IgD-negative memory B cell (primary cell): ENCODE measurements around the gene RBM41. TPM values are rescaled to one million over a fixed set of nuclear protein-coding genes. Genes with fewer than 3 reads are reported as not detected.
"Not testable (repeated sequence)": the region's sequence is repeated elsewhere in the genome, so short reads cannot be mapped to it uniquely, and the experiment has no call there.

Experiments
- H3K27ac Mint-ChIP-seq, 3 donors: one replicate each; pipeline ENCODE4 v1.8.0; 2020 to 2022; ENCODE audit warnings: mild to moderate bottlenecking in 3 of 3, mixed read lengths in 3 of 3, moderate library complexity in 1 of 3
- H3K27me3 Mint-ChIP-seq: one replicate; pipeline ENCODE4 v1.8.0; 2021; ENCODE audit warnings: mixed read lengths
- H3K36me3 Mint-ChIP-seq: one replicate; pipeline ENCODE4 v1.8.0; 2020; ENCODE audit warnings: mild to moderate bottlenecking, mixed read lengths
- H3K4me1 Mint-ChIP-seq, 3 donors: one replicate each; pipeline ENCODE4 v1.8.0; 2020 to 2022; ENCODE audit warnings: mixed read lengths in 3 of 3, mild to moderate bottlenecking in 1 of 3
- H3K4me3 Mint-ChIP-seq, 4 donors: one replicate each; pipeline ENCODE4 v1.8.0; 2020 to 2022; ENCODE audit warnings: mild to moderate bottlenecking in 4 of 4, mixed read lengths in 4 of 4, moderate library complexity in 3 of 4
- H3K9me3 Mint-ChIP-seq, 3 donors: one replicate each; pipeline ENCODE4 v1.8.0; 2020 to 2021; ENCODE audit warnings: mixed read lengths in 3 of 3, mild to moderate bottlenecking in 1 of 3
- polyA plus RNA-seq: library from polyadenylated mRNA; unstranded; fragments of 300-500 nt; fragmentation: Illumina TruSeq; gene quantifications from one replicate; pipeline ENCODE4 v1.2.3, GENCODE V29; 2021

Gene RBM41
- 22.6 TPM for polyA plus RNA-seq

GRCh38 chrX:107118322-107119147 is at the start of gene RBM41:
Gene RBM41 (minus strand): TSS chrX:107118822. CDS start chrX:107118773, 49 bp downstream.
- Mint-ChIP-seq H3K4me1 (peaks cover 7 to 8% (median 7%) of the 10 kb centered on the region in 3 donors), H3K36me3 (no peaks in the 10 kb centered on the region), H3K27me3 (peaks cover 2% of the 10 kb centered on the region), H3K4me3 (peak within 1 kb of the TSS; percentile 95 to 98 (median 97)), H3K9me3 (no peaks in the 10 kb centered on the region), H3K27ac (peak within 1 kb of the TSS; percentile 88 to 97 (median 93))

DNA sequence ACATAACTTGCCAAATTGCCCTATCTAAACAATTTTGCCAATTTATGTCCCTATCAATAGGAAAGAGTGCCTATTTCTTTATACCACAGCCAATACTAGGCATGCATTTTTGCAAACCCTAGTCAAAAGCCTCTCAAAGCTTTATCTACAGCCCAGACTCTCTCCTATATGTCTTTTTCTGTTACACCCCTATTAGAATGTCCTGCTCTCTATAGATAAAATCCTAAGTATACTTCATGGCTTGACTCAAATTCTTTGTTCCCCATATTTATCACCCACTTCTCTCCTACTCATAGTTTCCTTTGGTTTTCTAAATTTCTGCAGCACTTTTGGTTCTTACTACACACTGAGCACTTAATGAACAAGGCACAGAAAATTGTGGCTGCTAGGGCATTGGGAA is 49.6 kb upstream of the RBM41 start:
- H3K36me3 Mint-ChIP-seq, result no peaks in the 10 kb centered on the region
- H3K4me1 Mint-ChIP-seq, result no peaks in the 10 kb centered on the region
- H3K9me3 Mint-ChIP-seq, result no peaks in the 10 kb centered on the region
- H3K27me3 Mint-ChIP-seq, result peaks cover 1% of the 10 kb centered on the region
- no peak overlapping the region for H3K4me3 Mint-ChIP-seq
- no peak overlapping the region for H3K27ac Mint-ChIP-seq

DNA sequence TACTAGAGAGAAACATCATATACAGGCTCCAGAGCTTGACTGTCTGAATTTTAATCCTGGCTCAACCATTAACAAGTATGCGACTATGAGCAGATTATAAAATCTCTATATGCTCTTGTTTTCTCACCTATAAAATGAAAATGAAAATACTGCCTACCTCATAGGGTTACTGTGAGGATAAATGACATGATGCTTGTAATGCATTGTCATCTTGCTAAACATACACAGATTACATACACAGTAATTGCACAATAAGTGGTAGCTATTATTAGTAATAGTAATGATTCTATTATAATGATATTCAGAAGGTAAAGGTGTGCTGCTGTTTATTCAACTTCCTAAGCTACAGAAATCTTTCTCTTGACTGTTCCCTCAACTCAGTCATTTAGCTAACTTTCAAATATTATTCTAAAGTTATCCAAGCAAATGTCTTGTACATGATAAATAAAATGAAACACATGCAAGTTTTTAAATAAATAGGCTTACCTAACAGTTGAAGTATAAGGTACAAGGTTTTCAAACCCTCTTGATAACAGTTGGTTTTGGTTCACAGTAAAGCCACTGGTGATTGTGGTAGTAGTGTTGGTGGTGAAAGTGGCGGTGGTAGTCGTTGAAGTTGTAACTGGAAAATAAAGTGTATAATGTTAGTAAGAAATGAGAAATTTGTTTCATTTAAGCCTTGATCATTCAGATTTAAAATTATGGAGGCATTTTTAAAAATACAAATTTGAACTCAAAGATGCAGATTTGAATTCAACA is 48.7 kb upstream of the RBM41 start:
- Mint-ChIP-seq H3K4me1 (no peaks in the 10 kb centered on the region), H3K27me3 (peaks cover 1% of the 10 kb centered on the region), H3K4me3 (no peak overlapping the region), H3K9me3 (no peaks in the 10 kb centered on the region), H3K27ac (no peak overlapping the region), H3K36me3 (no peaks in the 10 kb centered on the region)

DNA sequence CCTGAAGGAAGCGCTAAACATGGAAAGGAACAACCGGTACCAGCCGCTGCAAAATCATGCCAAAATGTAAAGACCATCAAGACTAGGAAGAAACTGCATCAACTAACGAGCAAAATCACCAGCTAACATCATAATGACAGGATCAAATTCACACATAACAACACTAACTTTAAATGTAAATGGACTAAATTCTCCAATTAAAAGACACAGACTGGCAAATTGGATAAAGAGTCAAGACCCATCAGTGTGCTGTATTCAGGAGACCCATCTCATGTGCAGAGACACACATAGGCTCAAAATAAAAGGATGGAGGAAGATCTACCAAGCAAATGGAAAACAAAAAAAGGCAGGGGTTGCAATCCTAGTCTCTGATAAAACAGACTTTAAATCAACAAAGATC is 39.0 kb upstream of the RBM41 start:
- not testable (repeated sequence) for H3K4me1 Mint-ChIP-seq, H3K27me3 Mint-ChIP-seq, H3K4me3 Mint-ChIP-seq, H3K36me3 Mint-ChIP-seq, H3K9me3 Mint-ChIP-seq, H3K27ac Mint-ChIP-seq

- not testable (repeated sequence) for H3K9me3 Mint-ChIP-seq, H3K27ac Mint-ChIP-seq, H3K4me1 Mint-ChIP-seq, H3K27me3 Mint-ChIP-seq, H3K36me3 Mint-ChIP-seq
- peak overlapping the region; percentile 58 to 78 (median 72) for H3K4me3 Mint-ChIP-seq
These were observed 37.2 kb upstream of the RBM41 start for GRCh38 chrX:107155621-107156430.

DNA sequence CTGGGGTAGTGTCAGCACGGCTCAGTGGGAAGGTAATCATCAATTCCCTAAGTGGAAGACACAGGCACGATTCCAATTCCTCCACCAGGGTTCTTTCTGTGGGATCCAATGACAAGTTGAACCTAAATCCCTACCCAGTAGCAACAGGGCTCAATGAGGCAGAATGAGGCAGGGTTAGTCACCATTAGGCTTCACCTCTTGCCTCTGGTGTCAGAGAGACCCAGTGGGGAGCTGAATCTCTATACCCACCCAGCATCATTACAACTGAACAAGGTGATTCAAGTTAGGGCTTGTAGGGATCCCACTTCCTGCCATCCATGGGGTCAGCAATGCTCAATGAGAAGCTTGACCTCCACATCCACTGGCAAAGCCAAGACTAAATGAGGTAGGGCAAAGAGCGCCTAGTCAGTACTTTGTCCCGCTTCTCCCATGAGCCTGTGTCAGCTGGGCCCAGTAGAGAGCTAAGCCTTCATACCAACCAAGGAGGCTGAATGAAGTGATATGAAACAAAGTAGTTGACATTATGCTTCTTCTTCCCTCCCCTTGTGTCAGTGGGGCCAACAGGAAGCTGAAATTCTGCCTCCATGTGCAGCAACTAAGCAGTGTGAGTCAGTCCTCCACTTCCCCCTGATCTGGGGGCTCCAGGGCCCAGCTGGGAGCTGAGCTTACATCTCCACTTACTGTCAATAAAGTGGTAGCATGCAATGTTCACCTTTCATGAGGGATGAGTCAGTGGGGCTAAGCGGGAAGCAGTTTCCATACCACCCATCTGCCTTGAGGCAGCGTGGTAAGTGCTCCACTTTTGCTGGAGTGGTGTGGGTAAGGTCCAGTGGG is 36.4 kb upstream of the RBM41 start:
- Mint-ChIP-seq H3K4me3 (peak overlapping the region in 3 of 4 donors; percentile 58 to 78 (median 75)), H3K36me3 (peaks cover 1% of the 10 kb centered on the region), H3K9me3 (no peaks in the 10 kb centered on the region), H3K27ac (no peak overlapping the region), H3K4me1 (no peaks in the 10 kb centered on the region), H3K27me3 (peaks cover 2% of the 10 kb centered on the region)

DNA sequence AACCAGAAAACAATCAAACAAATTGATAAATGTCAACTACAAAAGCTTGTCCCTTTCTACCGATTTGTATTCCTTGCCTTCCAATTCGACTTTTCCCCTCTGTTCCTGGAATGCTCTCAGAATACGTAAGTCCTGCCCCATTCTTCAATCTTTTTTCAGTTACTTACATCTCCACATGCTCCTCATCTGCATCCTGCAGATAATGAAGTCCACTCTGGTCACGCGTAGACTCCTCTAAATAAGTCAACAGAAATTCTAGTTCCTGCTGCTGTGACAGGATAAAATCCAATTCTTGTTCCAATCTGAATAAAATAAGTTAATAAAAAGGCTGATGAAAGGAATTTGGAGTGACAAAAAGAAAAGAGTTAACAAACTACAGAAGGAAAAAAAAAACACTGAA is 34.4 kb upstream of the RBM41 start:
- Mint-ChIP-seq H3K36me3 (peaks cover 1% of the 10 kb centered on the region), H3K4me3 (no peak overlapping the region), H3K27me3 (peaks cover 2% of the 10 kb centered on the region), H3K27ac (no peak overlapping the region), H3K4me1 (no peaks in the 10 kb centered on the region), H3K9me3 (no peaks in the 10 kb centered on the region)

GRCh38 chrX:107146670-107147069 is 28.0 kb upstream of the RBM41 start:
- Mint-ChIP-seq H3K9me3 (no peaks in the 10 kb centered on the region), H3K4me3 (no peak overlapping the region), H3K36me3 (no peaks in the 10 kb centered on the region), H3K4me1 (no peaks in the 10 kb centered on the region), H3K27me3 (peaks cover 2% of the 10 kb centered on the region), H3K27ac (no peak overlapping the region)

GRCh38 chrX:107135965-107136307 is 17.3 kb upstream of the RBM41 start:
- Mint-ChIP-seq H3K27me3 (no peaks in the 10 kb centered on the region), H3K4me3 (no peak overlapping the region), H3K4me1 (no peaks in the 10 kb centered on the region), H3K9me3 (no peaks in the 10 kb centered on the region), H3K36me3 (no peaks in the 10 kb centered on the region), H3K27ac (no peak overlapping the region)

DNA sequence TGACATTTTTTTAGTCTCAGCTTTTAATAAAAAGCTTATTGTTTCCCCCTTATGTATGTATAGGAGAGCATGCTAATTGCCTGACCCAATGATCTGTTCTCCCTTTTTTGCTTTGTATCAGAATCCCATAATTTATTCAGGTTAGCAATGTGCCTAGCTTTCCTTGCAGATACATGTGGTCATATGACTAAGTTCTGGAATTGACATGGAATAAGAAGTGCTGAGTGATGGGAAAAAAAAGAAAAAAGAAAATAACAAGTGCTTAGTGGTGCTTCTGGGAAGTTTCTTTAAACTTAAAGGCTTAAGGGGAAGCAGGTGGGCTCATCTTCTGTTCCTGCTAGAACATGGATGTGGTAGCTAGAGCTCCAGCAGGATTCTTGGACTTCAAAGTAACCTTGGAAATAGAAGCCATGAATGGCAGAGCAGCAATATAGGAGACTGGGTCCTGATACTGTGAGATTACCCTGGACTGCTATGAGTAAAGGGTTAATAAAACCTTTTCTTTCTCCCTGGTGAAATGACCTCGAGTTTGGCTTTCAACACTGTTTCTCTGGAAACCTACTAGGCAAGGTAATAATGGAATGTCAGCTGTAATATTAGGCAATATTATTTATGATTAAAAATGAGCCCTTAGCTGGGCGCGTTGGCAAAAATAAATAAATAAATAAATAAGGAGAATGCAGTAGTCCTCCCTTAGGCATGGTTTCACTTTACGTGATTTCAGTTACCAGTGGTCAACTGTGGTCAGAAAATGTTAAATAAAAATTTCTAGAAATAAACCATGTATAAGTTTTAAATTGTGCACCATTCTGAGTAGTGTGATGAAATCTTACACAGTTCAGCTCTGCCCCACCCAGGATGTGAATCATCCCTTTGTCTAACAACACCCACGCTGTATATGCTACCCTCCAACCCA is 16.7 kb upstream of the RBM41 start:
- Mint-ChIP-seq H3K4me1 (no peaks in the 10 kb centered on the region), H3K9me3 (no peaks in the 10 kb centered on the region), H3K27me3 (no peaks in the 10 kb centered on the region), H3K27ac (no peak overlapping the region), H3K36me3 (no peaks in the 10 kb centered on the region), H3K4me3 (no peak overlapping the region)

DNA sequence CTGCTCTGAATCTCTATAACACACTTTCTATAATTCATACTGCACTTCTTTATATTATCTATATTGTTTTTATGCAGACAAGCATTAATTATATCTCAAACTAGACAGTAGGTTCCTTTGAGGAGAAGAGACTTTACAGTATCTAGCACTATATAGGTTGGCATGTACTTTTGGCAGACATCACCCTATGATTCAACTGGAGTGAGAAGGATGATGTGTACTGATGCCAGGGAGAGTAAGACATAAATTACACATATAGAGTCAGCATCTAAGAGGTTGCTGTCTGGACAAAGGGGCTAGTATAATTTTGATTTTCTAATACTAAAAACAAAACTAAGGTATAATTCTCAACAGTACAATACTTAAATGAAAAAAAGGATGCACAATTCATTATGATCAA is 5.1 kb upstream of the RBM41 start:
- Mint-ChIP-seq H3K4me1 (peaks cover 0 to 4% (median 0%) of the 10 kb centered on the region in 3 donors), H3K27ac (no peak overlapping the region), H3K9me3 (no peaks in the 10 kb centered on the region), H3K36me3 (no peaks in the 10 kb centered on the region), H3K27me3 (peaks cover 4% of the 10 kb centered on the region), H3K4me3 (no peak overlapping the region)

- Mint-ChIP-seq H3K36me3 (no peaks in the 10 kb centered on the region), H3K9me3 (no peaks in the 10 kb centered on the region), H3K4me3 (peak overlapping the region; percentile 95 to 98 (median 97)), H3K27me3 (peaks cover 2% of the 10 kb centered on the region), H3K27ac (peak overlapping the region; percentile 88 to 97 (median 93)), H3K4me1 (peaks cover 4 to 8% (median 5%) of the 10 kb centered on the region in 3 donors)
These were observed 661 bp upstream of the RBM41 start for GRCh38 chrX:107119283-107119682.

DNA sequence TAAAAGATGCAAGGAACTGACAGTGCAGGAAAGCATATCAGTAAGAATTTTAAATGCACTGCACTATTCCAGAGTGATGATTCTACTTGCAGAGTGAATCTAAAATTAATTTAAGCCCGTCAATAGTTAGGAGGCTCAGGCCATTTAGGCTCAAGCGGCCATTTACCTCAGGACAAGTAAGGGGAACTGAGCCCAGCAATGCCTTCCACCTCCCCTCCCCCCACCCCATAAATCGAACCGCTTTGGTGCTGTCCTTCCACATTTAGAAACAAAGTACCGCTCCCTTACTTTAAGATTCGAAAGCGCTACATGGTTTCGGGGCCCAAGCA is 665 bp downstream of the RBM41 start:
- Mint-ChIP-seq H3K27ac (peak overlapping the region in 2 of 3 donors; percentile 88 to 97), H3K27me3 (peaks cover 2% of the 10 kb centered on the region), H3K9me3 (no peaks in the 10 kb centered on the region), H3K4me3 (peak overlapping the region; percentile 89 to 98 (median 97)), H3K36me3 (no peaks in the 10 kb centered on the region), H3K4me1 (peaks cover 7 to 8% (median 7%) of the 10 kb centered on the region in 3 donors)

DNA sequence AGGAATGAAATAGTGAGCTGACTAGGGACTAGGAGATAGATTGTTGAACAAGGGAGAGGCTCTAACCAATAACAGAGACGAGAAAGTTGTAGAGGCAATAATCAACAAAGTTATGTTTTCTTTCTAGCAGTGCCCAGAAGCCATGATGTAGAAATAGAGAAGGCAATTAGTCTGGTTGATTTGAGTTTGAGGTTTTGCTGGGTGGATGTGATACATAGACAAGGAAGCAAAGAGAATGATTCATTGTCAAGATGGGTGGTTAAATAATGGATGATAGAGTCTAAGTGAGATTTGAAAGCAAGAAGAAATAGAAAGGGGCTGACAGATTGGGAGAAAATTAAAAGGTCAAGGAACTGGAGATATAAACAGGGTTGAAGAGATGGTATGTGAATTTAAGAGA is 11.2 kb downstream of the RBM41 start:
- Mint-ChIP-seq H3K27ac (no peak overlapping the region), H3K36me3 (peaks cover 8% of the 10 kb centered on the region), H3K9me3 (no peaks in the 10 kb centered on the region), H3K4me3 (no peak overlapping the region), H3K4me1 (peaks cover 0 to 7% (median 4%) of the 10 kb centered on the region in 3 donors), H3K27me3 (no peaks in the 10 kb centered on the region)
